Endothelial cell of umbilical vein (primary cell): ENCODE results near the gene CCP110. TPM values are rescaled to one million over a fixed set of nuclear protein-coding genes. Genes with fewer than 3 reads are reported as not detected.

ENCODE experiments used
- BruUV-seq: library from RNA; stranded (reverse); fragments of 400-500 nt; replicated peaks from 2 replicates; lab custom pipeline; 2021; lab: Mats Ljungman, UMichigan
- CTCF ChIA-PET: fragments of 300-600, 350-600 bp; sonication (Branson Sonifier 250); formaldehyde crosslinking; loops from one replicate; lab custom pipeline; 2021; ENCODE audit warnings: antibody characterized with exemption, inconsistent platforms; lab: Charles Lee
- POLR2A ChIA-PET: fragments of 300-600, 350-600 bp; sonication (Branson Sonifier 250); formaldehyde crosslinking; loops from one replicate; lab custom pipeline; 2021; ENCODE audit warnings: antibody characterized with exemption, inconsistent platforms; lab: Charles Lee
- DNase-seq: peaks from one replicate; pipeline ENCODE4 v3.0.0-alpha.2; 2011; ENCODE audit warnings: low read depth, low spot score
- FAIRE-seq: peaks from 2 replicates; lab custom pipeline; 2011; peaks lifted over from hg19 to GRCh38; lab: Jason Lieb, UNC
- H2AFZ ChIP-seq: 2 replicates; pipeline ENCODE4 v1.6.0; 2012; ENCODE audit warnings: low read depth, low read length, control low read depth, inconsistent platforms
- H3K27ac ChIP-seq: 2 replicates; pipeline ENCODE4 v1.5.1; 2011; ENCODE audit warnings: low read depth, mild to moderate bottlenecking, control low read depth, low read length, moderate library complexity; ENCODE audit not compliant: insufficient read depth
- H3K27me3 ChIP-seq, 2 experiments: 2 replicates each; pipeline versions ENCODE4 v1.6.0 to v1.6.1; 2011; ENCODE audit warnings: low read length in 2 of 2, mixed read lengths in 1 of 2; ENCODE audit not compliant: control insufficient read depth in 2 of 2, insufficient read depth in 2 of 2
- H3K36me3 ChIP-seq, 2 experiments: 2 replicates in 1 of 2; 3 replicates in 1 of 2; pipeline ENCODE4 v1.5.1; 2011; ENCODE audit warnings: low read length in 2 of 2, mild to moderate bottlenecking in 1 of 2, moderate library complexity in 1 of 2; ENCODE audit not compliant: control insufficient read depth in 2 of 2, insufficient read depth in 2 of 2; ENCODE audit errors: extremely low read depth in 1 of 2
- H3K4me1 ChIP-seq: 3 replicates; pipeline ENCODE4 v1.5.1; 2011; ENCODE audit warnings: mild to moderate bottlenecking, low read length; ENCODE audit not compliant: control insufficient read depth, insufficient read depth; ENCODE audit errors: extremely low read depth
- H3K4me2 ChIP-seq: 2 replicates; pipeline ENCODE4 v1.6.1; 2011; ENCODE audit warnings: low read length, control low read depth, mixed read lengths; ENCODE audit not compliant: insufficient read depth
- H3K4me3 ChIP-seq, 3 experiments: fragments of 200-600 bp in 1 of 3; sonication (generic), shearing (Covaris generic) in 1 of 3; replicated peaks in 1 of 3; 2 replicates each; pipeline ENCODE4 v1.5.1; 2011 to 2016; ENCODE audit warnings: control low read depth in 3 of 3, low read length in 3 of 3, mild to moderate bottlenecking in 2 of 3, inconsistent platforms in 1 of 3, low read depth in 1 of 3, moderate library complexity in 1 of 3; ENCODE audit not compliant: insufficient read depth in 1 of 3
- H3K79me2 ChIP-seq: 2 replicates; pipeline ENCODE4 v1.6.0; 2012; ENCODE audit warnings: low read length, inconsistent platforms; ENCODE audit not compliant: control insufficient read depth, insufficient read depth
- H3K9ac ChIP-seq: replicated peaks from 2 replicates; pipeline ENCODE3; 2011; ENCODE audit warnings: low read length, control low read depth; ENCODE audit not compliant: insufficient read depth; ENCODE audit errors: extremely low read depth
- H3K9me1 ChIP-seq: replicated peaks from 3 replicates; pipeline ENCODE4 v1.6.0; 2011; ENCODE audit warnings: mild to moderate bottlenecking, low read length; ENCODE audit not compliant: control insufficient read depth, insufficient read depth; ENCODE audit errors: extremely low read depth
- H3K9me3 ChIP-seq: replicated peaks from 2 replicates; pipeline ENCODE4 v1.5.1; 2012; ENCODE audit warnings: low read length, inconsistent platforms; ENCODE audit not compliant: control insufficient read depth, insufficient read depth
- H4K20me1 ChIP-seq: replicated peaks from 2 replicates; pipeline ENCODE3; 2011; ENCODE audit warnings: mild to moderate bottlenecking, low read length; ENCODE audit not compliant: control insufficient read depth, insufficient read depth; ENCODE audit errors: extremely low read depth
- CTCF ChIP-seq, 2 donors: IDR thresholded peaks; 1 replicate in 1 of 2; 2 replicates in 1 of 2; pipeline ENCODE4 v1.5.1; 2011; ENCODE audit warnings: low read length in 2 of 2, mild to moderate bottlenecking in 2 of 2, moderate library complexity in 2 of 2, control low read depth in 1 of 2, inconsistent platforms in 1 of 2, low read depth in 1 of 2; ENCODE audit not compliant: insufficient read depth in 1 of 2; ENCODE audit errors: extremely low read depth in 1 of 2
- EZH2 ChIP-seq: IDR thresholded peaks from 2 replicates; pipeline ENCODE4 v1.6.1; 2012; ENCODE audit warnings: borderline replicate concordance, low read depth, mild to moderate bottlenecking, moderate library complexity, low read length, inconsistent platforms; ENCODE audit not compliant: severe bottlenecking
- FOS ChIP-seq: IDR thresholded peaks from 2 replicates; pipeline ENCODE4 v1.6.1; 2011; ENCODE audit warnings: mild to moderate bottlenecking, low read length, moderate library complexity, borderline replicate concordance; ENCODE audit not compliant: insufficient read depth
- GATA2 ChIP-seq: IDR thresholded peaks from 2 replicates; pipeline ENCODE4 v1.7.0; 2011; ENCODE audit warnings: low read depth, mild to moderate bottlenecking, moderate library complexity, mixed read lengths, low read length; ENCODE audit not compliant: insufficient read length, insufficient read depth
- JUN ChIP-seq: IDR thresholded peaks from 2 replicates; pipeline ENCODE4 v1.6.1; 2011; ENCODE audit warnings: borderline replicate concordance, low read depth; ENCODE audit not compliant: insufficient read length, insufficient read depth
- MAX ChIP-seq: IDR thresholded peaks from 2 replicates; pipeline ENCODE4 v1.6.1; 2011; ENCODE audit not compliant: insufficient read depth, insufficient read length
- MYC ChIP-seq: IDR thresholded peaks from one replicate; pipeline ENCODE4 v1.6.1; 2011; ENCODE audit warnings: mild to moderate bottlenecking, low read depth, low read length
- POLR2A ChIP-seq: IDR thresholded peaks from 2 replicates; pipeline ENCODE4 v1.6.1; 2012; ENCODE audit warnings: low read depth, mild to moderate bottlenecking, control low read depth, low read length
- POLR2AphosphoS5 ChIP-seq: IDR thresholded peaks from 2 replicates; pipeline ENCODE4 v1.6.1; 2012; ENCODE audit warnings: low read depth, mild to moderate bottlenecking, control low read depth, low read length, moderate library complexity; ENCODE audit not compliant: insufficient read depth
- dilution Hi-C: fragments of 300-500 bp; cut with MboI; formaldehyde crosslinking; loops from one replicate; pipeline ENCODE4 v1.15.0; 2019; ENCODE audit warnings: low sequenced_read_pairs; ENCODE audit not compliant: extremely low pct_ligation_motif_present
- intact Hi-C: fragments of 100-400 bp; cut with micrococcal nuclease; formaldehyde crosslinking; loops from one replicate; pipeline ENCODE4 v1.10.0; 2022
- polyA plus RNA-seq, 4 experiments: library from polyadenylated mRNA; depleted of rRNA in 3 of 4; stranded (reverse) in 3 of 4; unstranded in 1 of 4; fragments of >200 nt; gene quantifications; 2 replicates each; pipeline versions ENCODE4 v1.2.1 to v1.2.3, GENCODE V29; 2011 to 2012; ENCODE audit warnings: missing spikeins in 1 of 4
- total RNA-seq: library from RNA; stranded (reverse); gene quantifications from 2 replicates; pipeline ENCODE4 v1.2.3, GENCODE V29; 2021

Gene CCP110
- total and polyA plus RNA-seq, 2 donors (not counting 3 experiments of a cell fraction or from before 2014, with no cell fraction given) = 3.7 to 16.5 TPM

DNA sequence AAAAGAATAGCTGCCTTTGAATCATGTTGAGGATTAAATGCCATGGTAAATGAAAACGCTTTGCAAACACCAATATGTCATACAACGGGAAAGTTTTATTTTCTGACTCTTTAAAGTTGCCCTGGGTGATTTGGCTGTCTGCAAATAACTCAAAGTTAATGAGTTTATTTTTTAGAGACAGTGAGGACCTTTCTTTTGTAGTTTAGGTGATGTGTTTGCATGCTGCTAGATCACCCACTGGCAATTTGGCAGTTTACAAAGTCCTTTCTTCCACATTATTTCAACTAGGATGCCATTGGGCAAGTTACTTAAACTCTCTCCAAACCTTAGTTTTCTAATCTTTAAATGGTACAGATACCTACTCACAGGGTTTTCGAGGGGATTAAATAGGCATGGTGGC, 39.6 kb upstream of the CCP110 start:
- Histone ChIP-seq H3K4me3 (no peak overlapping the region), H3K27me3 (no peaks in the 10 kb centered on the region), H3K9ac (no peak overlapping the region), H3K4me2 (no peak overlapping the region), H3K27ac (no peak overlapping the region), H2AFZ (no peak overlapping the region), H3K36me3 (no peaks in the 10 kb centered on the region), H4K20me1 (no peaks in the 10 kb centered on the region), H3K9me3 (no peaks in the 10 kb centered on the region), H3K9me1 (no peaks in the 10 kb centered on the region), H3K4me1 (no peaks in the 10 kb centered on the region), H3K79me2 (no peaks in the 10 kb centered on the region)
- intact Hi-C loops = no loop called here
- ChIA-PET CTCF (no interaction called here), POLR2A (no interaction called here)
- TF ChIP-seq CTCF (IDR thresholded peaks at IDR 0.05; ENCODE audit: extremely low read depth in 1 of 2, insufficient read depth in 1 of 2, low read depth in 1 of 2, low read length in 2 of 2) = no peak
- no peak for TF ChIP-seq EZH2
- no peak for TF ChIP-seq MYC
- TF ChIP-seq GATA2 = no peak
- no peak for TF ChIP-seq JUN
- TF ChIP-seq POLR2A = no peak
- TF ChIP-seq FOS = no peak
- TF ChIP-seq POLR2AphosphoS5 = no peak
- no peak for TF ChIP-seq MAX
- no peak for FAIRE-seq
- no TSS peak for BruUV-seq
- DNase-seq = no peak
- dilution Hi-C loops = no loop called here
